Cardiac fibroblast (primary cell): Measurements from ENCODE around the gene CFAP97D1.
A peak's percentile ranks its signal among the peaks of the same experiment; 100 is the strongest.

Experiments used
- DNase-seq, 2 donors: peaks; one replicate each; pipeline versions ENCODE4 v3.0.0 to v3.0.0-alpha.2; 2010; ENCODE audit warnings: low read depth in 2 of 2
- H3K4me3 ChIP-seq, 2 donors: replicated peaks in 1 of 2; 1 replicate in 1 of 2; 2 replicates in 1 of 2; pipeline ENCODE4 v1.5.1; 2011; ENCODE audit warnings: low read depth in 2 of 2, low read length in 2 of 2, mild to moderate bottlenecking in 2 of 2, moderate library complexity in 1 of 2
- TF ChIP-seq, protein P1 (sequence below): IDR thresholded peaks from one replicate; pipeline ENCODE4 v1.5.1; 2011; ENCODE audit warnings: low read depth, mild to moderate bottlenecking, low read length, inconsistent platforms

The CFAP97D1 gene

DNA sequence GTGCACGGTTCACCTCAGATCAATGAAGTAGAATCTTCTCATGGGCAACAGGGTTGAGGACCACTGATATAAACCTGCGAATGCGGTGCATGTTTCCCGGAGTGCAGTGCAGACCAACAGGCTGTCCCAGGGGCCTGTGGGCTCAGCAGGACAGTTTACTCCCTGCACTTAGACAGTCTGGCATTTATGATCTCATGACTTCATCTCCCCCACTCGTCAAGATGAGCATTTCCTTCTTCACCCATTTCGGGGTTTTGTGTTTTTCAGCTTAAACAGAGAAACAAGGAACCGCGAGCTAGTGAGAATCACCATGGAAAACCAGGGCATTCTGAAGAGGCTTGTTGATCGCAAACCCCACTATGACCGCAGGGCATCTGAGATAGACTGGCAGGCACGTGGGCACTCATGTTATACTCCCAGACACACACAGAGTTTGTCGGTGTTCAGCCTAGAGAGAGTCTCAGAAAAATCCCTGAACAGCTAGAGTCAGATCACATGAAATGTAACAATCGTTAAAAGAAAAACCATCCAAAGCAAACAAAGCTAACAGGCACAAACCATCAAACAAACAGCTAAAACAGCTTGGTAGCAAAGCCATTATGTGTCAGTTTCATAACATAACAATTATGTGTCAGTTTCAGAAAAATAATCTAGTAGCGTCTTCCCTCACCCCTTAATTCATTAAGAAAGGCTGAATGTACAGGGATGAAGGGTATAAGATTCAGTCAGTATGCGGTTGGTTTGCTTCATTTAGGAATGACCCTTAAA is 2.9 kb downstream of the CFAP97D1 start:
- no peak for DNase-seq
- H3K4me3 ChIP-seq, result no peak overlapping the region
- TF ChIP-seq, protein P1, sequence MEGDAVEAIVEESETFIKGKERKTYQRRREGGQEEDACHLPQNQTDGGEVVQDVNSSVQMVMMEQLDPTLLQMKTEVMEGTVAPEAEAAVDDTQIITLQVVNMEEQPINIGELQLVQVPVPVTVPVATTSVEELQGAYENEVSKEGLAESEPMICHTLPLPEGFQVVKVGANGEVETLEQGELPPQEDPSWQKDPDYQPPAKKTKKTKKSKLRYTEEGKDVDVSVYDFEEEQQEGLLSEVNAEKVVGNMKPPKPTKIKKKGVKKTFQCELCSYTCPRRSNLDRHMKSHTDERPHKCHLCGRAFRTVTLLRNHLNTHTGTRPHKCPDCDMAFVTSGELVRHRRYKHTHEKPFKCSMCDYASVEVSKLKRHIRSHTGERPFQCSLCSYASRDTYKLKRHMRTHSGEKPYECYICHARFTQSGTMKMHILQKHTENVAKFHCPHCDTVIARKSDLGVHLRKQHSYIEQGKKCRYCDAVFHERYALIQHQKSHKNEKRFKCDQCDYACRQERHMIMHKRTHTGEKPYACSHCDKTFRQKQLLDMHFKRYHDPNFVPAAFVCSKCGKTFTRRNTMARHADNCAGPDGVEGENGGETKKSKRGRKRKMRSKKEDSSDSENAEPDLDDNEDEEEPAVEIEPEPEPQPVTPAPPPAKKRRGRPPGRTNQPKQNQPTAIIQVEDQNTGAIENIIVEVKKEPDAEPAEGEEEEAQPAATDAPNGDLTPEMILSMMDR, result no peak

DNA sequence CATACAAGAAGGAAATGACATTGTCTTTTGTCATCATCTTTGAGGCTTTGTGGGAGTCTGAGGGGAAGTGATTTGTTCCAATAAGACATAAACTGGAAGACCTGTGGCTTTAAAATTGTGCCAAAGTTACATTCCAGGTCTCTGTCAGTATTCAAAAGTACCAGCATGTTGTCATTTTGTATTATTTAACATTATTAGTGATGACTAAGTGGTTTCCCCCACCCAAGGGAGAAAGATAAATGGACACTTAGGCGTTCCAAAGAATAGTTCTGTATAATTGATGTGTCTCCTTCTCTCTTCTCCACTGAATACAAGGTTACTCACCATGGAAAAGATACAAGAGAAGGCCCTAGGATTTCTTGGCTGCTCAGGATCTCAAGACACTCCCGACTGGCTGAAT is 3.8 kb downstream of the CFAP97D1 start:
- no peak overlapping the region for H3K4me3 ChIP-seq
- TF ChIP-seq, protein P1, result no peak
- peak in 1 of 2 donors; percentile 72 for DNase-seq

DNA sequence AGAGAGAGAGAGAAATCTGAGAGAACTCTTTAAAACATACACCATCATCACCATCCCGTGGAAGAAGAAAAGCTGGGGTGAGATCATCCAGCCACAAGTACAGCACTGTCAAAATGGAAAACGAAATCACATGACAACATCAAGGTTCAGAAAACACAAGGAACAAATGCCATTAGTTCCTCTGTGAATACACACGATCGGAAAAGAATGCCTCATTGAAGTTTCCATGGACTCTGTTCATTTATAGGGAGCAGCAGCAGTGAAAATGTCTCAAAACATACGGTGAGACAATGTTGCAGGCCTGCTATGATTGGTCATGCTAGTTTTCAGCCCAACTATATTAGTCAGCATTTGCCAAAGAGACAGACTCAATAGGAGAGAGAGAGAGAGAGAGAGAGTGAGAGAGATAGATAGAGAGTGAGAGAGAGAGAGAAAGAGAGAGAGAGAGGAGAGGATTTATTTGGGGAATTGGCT is 4.4 kb downstream of the CFAP97D1 start:
- H3K4me3 ChIP-seq, result no peak overlapping the region
- DNase-seq, result peak; percentile 40 to 91

DNA sequence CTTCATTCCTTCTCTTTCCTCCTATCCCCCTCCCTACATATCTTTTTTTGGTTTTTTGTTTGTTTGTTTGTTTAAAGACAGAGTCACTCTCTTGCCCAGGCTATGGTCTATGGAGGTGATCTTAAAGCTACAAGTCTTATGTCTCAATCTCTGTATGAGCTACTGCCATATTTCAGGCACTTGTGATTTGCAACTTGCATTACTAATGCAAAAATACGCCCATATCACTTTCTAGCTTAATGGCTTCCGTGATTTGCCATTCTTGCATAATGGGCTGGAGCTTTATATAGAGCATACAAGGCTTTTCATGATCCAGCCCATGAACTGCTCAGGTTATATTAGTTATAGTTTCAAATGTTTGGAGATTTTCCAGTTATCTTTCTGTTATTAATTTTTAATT is 7.5 kb downstream of the CFAP97D1 start:
- no peak overlapping the region for H3K4me3 ChIP-seq
- no peak for DNase-seq
- TF ChIP-seq, protein P1, result no peak

More for the DNA sequence above, 4.4 kb downstream of the CFAP97D1 start:
- TF ChIP-seq, protein P1, result no peak

DNA sequence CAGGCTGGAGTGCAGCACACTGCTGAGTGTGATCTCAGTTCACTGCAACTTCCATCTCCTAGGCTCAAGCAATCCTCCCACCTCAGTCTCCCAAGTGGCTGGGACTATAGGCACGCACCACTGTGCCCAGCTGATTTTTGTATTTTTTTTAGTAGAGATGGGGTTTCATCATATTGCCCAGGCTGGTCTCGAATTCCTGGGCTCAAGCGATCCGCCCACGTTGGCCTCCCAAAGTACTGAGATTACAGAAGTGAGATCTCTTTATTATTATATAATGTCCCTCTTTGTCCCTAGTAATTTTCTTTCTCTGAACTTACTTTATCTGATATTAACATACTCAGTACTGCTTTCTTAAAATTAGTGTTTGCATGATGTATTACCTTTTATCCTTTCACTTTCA is 8.3 kb downstream of the CFAP97D1 start:
- TF ChIP-seq, protein P1, result no peak
- no peak overlapping the region for H3K4me3 ChIP-seq
- DNase-seq, result no peak

DNA sequence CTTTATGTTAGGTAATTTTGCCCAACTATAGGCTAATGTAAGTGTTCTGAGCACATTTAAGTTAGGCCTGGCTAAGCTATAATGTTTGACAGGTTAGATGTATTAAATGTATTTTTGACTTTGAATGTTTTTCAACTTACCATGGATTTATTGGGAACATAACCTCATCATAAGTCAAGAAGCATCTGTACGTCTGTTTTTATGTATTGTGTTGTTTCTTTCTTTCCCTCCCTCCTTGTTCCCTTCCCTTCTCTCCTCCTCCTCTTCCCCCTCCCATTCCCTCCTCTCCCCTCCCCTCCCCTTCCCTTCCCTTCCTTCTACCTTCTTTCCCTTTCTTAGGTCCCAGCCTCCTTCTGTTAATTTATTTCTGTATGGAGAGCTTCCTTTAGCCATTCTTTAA is 9.2 kb downstream of the CFAP97D1 start:
- no peak overlapping the region for H3K4me3 ChIP-seq
- TF ChIP-seq, protein P1, result no peak
- DNase-seq, result no peak
